Stromal cell of bone marrow (primary cell): ENCODE measurements around the gene CFAP99.

Source experiments
- DNase-seq: peaks from one replicate; pipeline ENCODE4 v3.0.0-alpha.2; 2012; ENCODE audit warnings: low read depth

The CFAP99 gene

DNA sequence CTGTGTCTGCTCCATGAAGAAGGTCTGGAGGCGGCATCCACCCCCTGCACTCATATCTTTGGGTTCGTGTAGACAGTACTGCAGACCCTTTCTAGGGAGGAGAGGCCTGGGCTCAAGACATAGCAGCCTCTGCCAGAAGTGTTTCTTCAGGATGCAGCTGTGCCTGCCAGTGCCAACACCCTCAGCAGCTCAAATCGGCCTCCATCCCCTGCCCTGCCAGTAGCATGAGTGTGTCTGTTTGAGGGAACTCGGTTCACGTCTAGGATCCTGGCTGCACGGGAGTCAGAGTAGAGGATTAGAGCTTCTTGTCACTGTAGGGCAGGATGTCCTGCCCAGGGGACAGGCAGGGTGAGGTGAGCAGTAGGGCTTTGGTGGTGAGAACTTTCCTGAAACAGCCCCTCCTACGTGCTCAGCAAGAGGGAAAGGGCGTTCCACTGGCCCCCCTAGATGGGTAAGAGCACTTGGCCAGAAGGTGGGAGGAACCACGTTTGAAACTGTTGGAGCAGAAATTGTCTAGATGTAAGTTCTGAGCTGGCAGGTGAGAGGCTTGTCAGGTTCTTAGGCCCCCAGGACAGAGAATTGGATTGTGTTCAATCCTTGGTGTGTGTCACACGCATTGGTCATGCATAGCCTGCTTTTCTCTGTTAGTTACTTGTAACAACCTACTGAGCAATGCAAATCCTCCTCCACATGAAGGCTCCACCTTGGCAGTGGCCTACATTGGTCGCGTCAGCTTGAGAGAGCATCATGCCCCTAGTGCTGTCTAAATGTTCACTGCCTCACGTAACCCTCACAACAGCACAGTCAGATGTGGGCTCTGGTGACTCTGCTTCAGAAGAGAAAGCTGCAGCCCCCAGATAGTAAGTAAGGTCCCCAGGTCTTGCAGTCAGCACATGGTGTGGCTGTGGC, 91.8 kb downstream of the CFAP99 start:
- DNase-seq = no peak

DNA sequence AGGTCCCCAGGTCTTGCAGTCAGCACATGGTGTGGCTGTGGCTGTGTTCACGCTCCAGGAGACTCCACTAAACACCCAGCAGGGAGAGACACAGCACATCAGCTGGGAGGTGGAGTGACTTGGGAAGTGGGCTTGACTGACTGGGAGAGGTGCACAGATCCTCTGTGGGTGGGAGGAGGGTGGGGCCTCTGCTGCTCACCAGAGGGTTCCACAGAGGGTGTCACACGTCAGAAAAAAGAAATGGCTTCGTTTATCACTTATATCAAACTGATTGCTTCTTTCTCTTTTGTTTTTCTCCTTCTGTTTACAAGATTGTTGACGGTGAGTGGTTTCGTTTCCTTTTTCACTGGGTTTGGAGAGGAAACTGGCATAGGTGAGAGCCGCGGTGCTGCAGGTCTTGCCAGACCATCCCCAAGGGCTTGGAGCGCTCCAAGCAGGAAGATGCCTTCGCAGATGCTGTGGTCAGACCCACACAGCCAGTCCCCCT, 92.9 kb downstream of the CFAP99 start:
- no peak for DNase-seq
